ENCODE results near the gene PATE4.

DNA sequence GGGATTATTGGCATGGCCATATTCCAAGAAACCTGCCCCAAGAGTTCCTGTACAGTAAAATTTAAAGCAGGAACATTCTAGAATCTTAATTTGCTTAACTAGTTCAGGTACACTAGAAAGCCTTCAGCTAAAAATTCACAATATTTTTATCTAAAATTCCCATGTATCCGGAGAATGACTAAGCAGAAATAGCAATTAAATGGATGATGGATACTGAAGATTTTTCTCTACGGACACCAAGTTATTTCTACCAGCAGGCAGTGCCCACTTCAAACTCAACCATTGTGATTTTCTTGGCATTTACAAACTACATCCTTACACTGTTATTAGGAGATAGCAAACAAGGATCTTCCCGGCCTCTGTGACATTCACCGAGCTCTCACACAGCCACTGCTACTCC is 42.3 kb upstream of the PATE4 start:
- TF ChIP-seq POLR2A (IDR thresholded peaks at IDR 0.05): no peak
- TF ChIP-seq POLR2AphosphoS5 (IDR thresholded peaks at IDR 0.05; ENCODE audit: insufficient read depth in 1 of 2, low read depth in 1 of 2): no peak
- TF ChIP-seq, protein P1, sequence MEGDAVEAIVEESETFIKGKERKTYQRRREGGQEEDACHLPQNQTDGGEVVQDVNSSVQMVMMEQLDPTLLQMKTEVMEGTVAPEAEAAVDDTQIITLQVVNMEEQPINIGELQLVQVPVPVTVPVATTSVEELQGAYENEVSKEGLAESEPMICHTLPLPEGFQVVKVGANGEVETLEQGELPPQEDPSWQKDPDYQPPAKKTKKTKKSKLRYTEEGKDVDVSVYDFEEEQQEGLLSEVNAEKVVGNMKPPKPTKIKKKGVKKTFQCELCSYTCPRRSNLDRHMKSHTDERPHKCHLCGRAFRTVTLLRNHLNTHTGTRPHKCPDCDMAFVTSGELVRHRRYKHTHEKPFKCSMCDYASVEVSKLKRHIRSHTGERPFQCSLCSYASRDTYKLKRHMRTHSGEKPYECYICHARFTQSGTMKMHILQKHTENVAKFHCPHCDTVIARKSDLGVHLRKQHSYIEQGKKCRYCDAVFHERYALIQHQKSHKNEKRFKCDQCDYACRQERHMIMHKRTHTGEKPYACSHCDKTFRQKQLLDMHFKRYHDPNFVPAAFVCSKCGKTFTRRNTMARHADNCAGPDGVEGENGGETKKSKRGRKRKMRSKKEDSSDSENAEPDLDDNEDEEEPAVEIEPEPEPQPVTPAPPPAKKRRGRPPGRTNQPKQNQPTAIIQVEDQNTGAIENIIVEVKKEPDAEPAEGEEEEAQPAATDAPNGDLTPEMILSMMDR (IDR thresholded peaks at IDR 0.05): no peak
